ENCODE results near the gene ESYT3. TPM values are rescaled to one million over a fixed set of nuclear protein-coding genes. Genes with fewer than 3 reads are reported as not detected.

Gene ESYT3
- total RNA-seq, 6 experiments from 2014 or later, result 0.05 to 0.09 TPM; not detected in 4

GRCh38 chr3:138468451-138468850 is 34.0 kb downstream of the ESYT3 start:
- peaks cover 14% of the 10 kb centered on the region for H3K27me3 Mint-ChIP-seq (ENCODE audit: insufficient read depth)
- H3K27ac Mint-ChIP-seq, result no peak overlapping the region
- H3K9me3 Mint-ChIP-seq, result no peaks in the 10 kb centered on the region
- no peak for DNase-seq
- no peak for TF ChIP-seq CTCF (IDR thresholded peaks at IDR 0.05)
- H3K36me3 Mint-ChIP-seq (ENCODE audit: low read depth), result no peaks in the 10 kb centered on the region
- H3K4me1 Mint-ChIP-seq (ENCODE audit: low read depth), result peaks cover 24% of the 10 kb centered on the region
- H3K4me3 Mint-ChIP-seq, result no peak overlapping the region

- H3K4me3 Mint-ChIP-seq, result no peak overlapping the region
- H3K4me1 Mint-ChIP-seq (ENCODE audit: low read depth), result peaks cover 24% of the 10 kb centered on the region
- peak overlapping the region; percentile 40 for H3K27ac Mint-ChIP-seq
- DNase-seq, result peak; percentile 87
- TF ChIP-seq CTCF (IDR thresholded peaks at IDR 0.05), result no peak
- H3K27me3 Mint-ChIP-seq (ENCODE audit: insufficient read depth), result peaks cover 11% of the 10 kb centered on the region
- no peaks in the 10 kb centered on the region for H3K36me3 Mint-ChIP-seq (ENCODE audit: low read depth)
- H3K9me3 Mint-ChIP-seq, result no peaks in the 10 kb centered on the region
Observed at GRCh38 chr3:138468886-138469285, 34.5 kb downstream of the ESYT3 start.

- no peak for DNase-seq
- no peak overlapping the region for H3K4me3 Mint-ChIP-seq
- no peak overlapping the region for H3K27ac Mint-ChIP-seq
- H3K4me1 Mint-ChIP-seq (ENCODE audit: low read depth), result peaks cover 24% of the 10 kb centered on the region
- H3K36me3 Mint-ChIP-seq (ENCODE audit: low read depth), result no peaks in the 10 kb centered on the region
- H3K9me3 Mint-ChIP-seq, result no peaks in the 10 kb centered on the region
- peaks cover 7% of the 10 kb centered on the region; the same call in 1 of the 2 replicates for H3K27me3 Mint-ChIP-seq (ENCODE audit: insufficient read depth)
- no peak for TF ChIP-seq CTCF (IDR thresholded peaks at IDR 0.05)
Observed at GRCh38 chr3:138469874-138470273, 35.5 kb downstream of the ESYT3 start.

- Mint-ChIP-seq H3K4me1 (ENCODE audit: low read depth) (peaks cover 24% of the 10 kb centered on the region), H3K4me3 (no peak overlapping the region), H3K36me3 (ENCODE audit: low read depth) (no peaks in the 10 kb centered on the region), H3K27ac (no peak overlapping the region), H3K27me3 (ENCODE audit: insufficient read depth) (peaks cover 6% of the 10 kb centered on the region; the same call in 1 of the 2 replicates), H3K9me3 (no peaks in the 10 kb centered on the region)
- DNase-seq, result no peak
- no peak for TF ChIP-seq CTCF (IDR thresholded peaks at IDR 0.05)
Observed at GRCh38 chr3:138470687-138471086, 36.3 kb downstream of the ESYT3 start.

GRCh38 chr3:138471481-138471880 is 37.1 kb downstream of the ESYT3 start:
- no peaks in the 10 kb centered on the region for H3K9me3 Mint-ChIP-seq
- no peak for DNase-seq
- no peak overlapping the region for H3K27ac Mint-ChIP-seq
- no peak overlapping the region for H3K4me3 Mint-ChIP-seq
- no peak for TF ChIP-seq CTCF (IDR thresholded peaks at IDR 0.05)
- peaks cover 6% of the 10 kb centered on the region; the same call in 1 of the 2 replicates for H3K27me3 Mint-ChIP-seq (ENCODE audit: insufficient read depth)
- H3K4me1 Mint-ChIP-seq (ENCODE audit: low read depth), result peaks cover 24% of the 10 kb centered on the region
- H3K36me3 Mint-ChIP-seq (ENCODE audit: low read depth), result no peaks in the 10 kb centered on the region

Measured in HFFc6 (cell line).